Stimulated activated CD8-positive, alpha-beta memory T cell treated with anti-CD3 and anti-CD28 coated beads, Interleukin-7, amount 100 ng/mL, for 24 hours (primary cell): ENCODE measurements around the gene ANKS6.

Experiments
- DNase-seq: peaks from one replicate; pipeline ENCODE4 v3.0.0-alpha.2; 2020; ENCODE audit warnings: low read depth

The ANKS6 gene

GRCh38 chr9:98732801-98733200 is 63.6 kb downstream of the ANKS6 start:
- no peak for DNase-seq

GRCh38 chr9:98732091-98732490 is 64.3 kb downstream of the ANKS6 start:
- no peak for DNase-seq

- no peak for DNase-seq
Measured at GRCh38 chr9:98730871-98731270, 65.5 kb downstream of the ANKS6 start.

- no peak for DNase-seq
Measured at GRCh38 chr9:98728500-98728899, 67.9 kb downstream of the ANKS6 start.

- no peak for DNase-seq
Measured at GRCh38 chr9:98727428-98727827, 68.9 kb downstream of the ANKS6 start.

- no peak for DNase-seq
Measured at GRCh38 chr9:98726735-98727134, 69.6 kb downstream of the ANKS6 start.

- DNase-seq: no peak
Measured at GRCh38 chr9:98724810-98725530, 71.4 kb downstream of the ANKS6 start.

- DNase-seq: no peak
Measured at GRCh38 chr9:98721643-98722042, 74.7 kb downstream of the ANKS6 start.

- DNase-seq: no peak
Measured at GRCh38 chr9:98720402-98720801, 76.0 kb downstream of the ANKS6 start.

- DNase-seq: no peak
Measured at GRCh38 chr9:98719055-98719454, 77.3 kb downstream of the ANKS6 start.

GRCh38 chr9:98714833-98715232 is 81.5 kb downstream of the ANKS6 start:
- no peak for DNase-seq

- no peak for DNase-seq
Measured at GRCh38 chr9:98712987-98713386, 83.4 kb downstream of the ANKS6 start.

- DNase-seq: no peak
Measured at GRCh38 chr9:98709968-98710965, 86.1 kb downstream of the ANKS6 start.

- DNase-seq: no peak
Measured at GRCh38 chr9:98708933-98709911, 87.1 kb downstream of the ANKS6 start, which contains the start of gene GABBR2. TSS of gene GABBR2 (minus strand) at chr9:98708935. CDS start at chr9:98708737, 198 bp downstream.

- DNase-seq: no peak
Measured at GRCh38 chr9:98708103-98708932, 88.0 kb downstream of the ANKS6 start.

- DNase-seq: no peak
Measured at GRCh38 chr9:98707166-98708102, 88.9 kb downstream of the ANKS6 start.

GRCh38 chr9:98706651-98707165 is 89.6 kb downstream of the ANKS6 start:
- no peak for DNase-seq

GRCh38 chr9:98702835-98703380 is 93.4 kb downstream of the ANKS6 start:
- DNase-seq: no peak

- DNase-seq: no peak
Measured at GRCh38 chr9:98702340-98702739, 94.0 kb downstream of the ANKS6 start.
